GM06990 (cell line): ENCODE data around the gene VSTM2L.

Source experiments
- DNase-seq: peaks from one replicate; pipeline ENCODE4 v3.0.0-alpha.2; 2011; ENCODE audit not compliant: insufficient read length; ENCODE audit errors: extremely low read depth
- H3K27me3 ChIP-seq: replicated peaks from 2 replicates; pipeline ENCODE4 v1.6.0; 2011; ENCODE audit warnings: low read length; ENCODE audit not compliant: control insufficient read depth, insufficient read depth
- H3K36me3 ChIP-seq: 2 replicates; pipeline ENCODE4 v1.5.1; 2011; ENCODE audit warnings: low read length; ENCODE audit not compliant: control insufficient read depth, insufficient read depth
- H3K4me3 ChIP-seq: replicated peaks from 2 replicates; pipeline ENCODE4 v1.5.1; 2011; ENCODE audit warnings: low read depth, mild to moderate bottlenecking, control low read depth, low read length
- TF ChIP-seq, protein P1 (sequence below): IDR thresholded peaks from 2 replicates; pipeline ENCODE4 v1.5.1; 2011; ENCODE audit warnings: low read length, control low read depth, mild to moderate bottlenecking, inconsistent platforms; ENCODE audit not compliant: insufficient read depth, poor library complexity, severe bottlenecking

Gene VSTM2L

DNA sequence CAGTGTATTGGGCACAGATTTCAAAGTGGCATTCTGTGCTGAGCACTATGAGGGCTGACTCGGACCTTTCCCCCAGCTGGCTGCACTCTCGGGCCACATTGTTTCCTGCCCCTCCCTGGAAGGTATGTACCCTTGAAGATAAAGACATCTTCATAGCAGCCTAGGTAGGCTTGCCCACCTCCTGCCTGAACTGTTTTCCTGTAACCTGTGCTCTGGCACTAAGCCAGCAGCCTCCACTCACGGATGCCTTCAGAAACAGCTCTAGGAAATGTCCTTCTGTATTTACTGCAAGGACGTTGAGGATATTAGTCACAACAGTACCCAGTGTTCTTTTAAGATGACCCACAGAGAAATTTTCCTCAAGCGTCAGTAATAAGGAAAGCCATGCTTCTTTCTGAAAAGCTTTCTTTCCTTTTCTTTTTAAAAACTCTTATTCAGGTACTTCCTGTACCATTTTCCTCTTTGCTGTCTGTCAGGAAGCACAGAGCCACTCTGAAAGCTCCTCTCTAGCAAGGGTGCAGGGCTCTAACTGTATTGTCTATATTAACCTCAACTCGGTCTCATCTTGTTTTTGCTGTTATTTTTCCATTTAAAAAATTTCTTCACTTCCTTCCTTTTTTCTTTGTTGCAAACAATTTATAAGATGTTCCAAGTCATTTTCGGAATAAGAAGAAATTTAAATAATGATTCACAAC is 86.8 kb downstream of the VSTM2L start:
- TF ChIP-seq, protein P1, sequence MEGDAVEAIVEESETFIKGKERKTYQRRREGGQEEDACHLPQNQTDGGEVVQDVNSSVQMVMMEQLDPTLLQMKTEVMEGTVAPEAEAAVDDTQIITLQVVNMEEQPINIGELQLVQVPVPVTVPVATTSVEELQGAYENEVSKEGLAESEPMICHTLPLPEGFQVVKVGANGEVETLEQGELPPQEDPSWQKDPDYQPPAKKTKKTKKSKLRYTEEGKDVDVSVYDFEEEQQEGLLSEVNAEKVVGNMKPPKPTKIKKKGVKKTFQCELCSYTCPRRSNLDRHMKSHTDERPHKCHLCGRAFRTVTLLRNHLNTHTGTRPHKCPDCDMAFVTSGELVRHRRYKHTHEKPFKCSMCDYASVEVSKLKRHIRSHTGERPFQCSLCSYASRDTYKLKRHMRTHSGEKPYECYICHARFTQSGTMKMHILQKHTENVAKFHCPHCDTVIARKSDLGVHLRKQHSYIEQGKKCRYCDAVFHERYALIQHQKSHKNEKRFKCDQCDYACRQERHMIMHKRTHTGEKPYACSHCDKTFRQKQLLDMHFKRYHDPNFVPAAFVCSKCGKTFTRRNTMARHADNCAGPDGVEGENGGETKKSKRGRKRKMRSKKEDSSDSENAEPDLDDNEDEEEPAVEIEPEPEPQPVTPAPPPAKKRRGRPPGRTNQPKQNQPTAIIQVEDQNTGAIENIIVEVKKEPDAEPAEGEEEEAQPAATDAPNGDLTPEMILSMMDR: no peak
- no peak for DNase-seq
- H3K36me3 ChIP-seq: peaks cover 10% of the 10 kb centered on the region
- no peaks in the 10 kb centered on the region for H3K27me3 ChIP-seq
- no peak overlapping the region for H3K4me3 ChIP-seq

DNA sequence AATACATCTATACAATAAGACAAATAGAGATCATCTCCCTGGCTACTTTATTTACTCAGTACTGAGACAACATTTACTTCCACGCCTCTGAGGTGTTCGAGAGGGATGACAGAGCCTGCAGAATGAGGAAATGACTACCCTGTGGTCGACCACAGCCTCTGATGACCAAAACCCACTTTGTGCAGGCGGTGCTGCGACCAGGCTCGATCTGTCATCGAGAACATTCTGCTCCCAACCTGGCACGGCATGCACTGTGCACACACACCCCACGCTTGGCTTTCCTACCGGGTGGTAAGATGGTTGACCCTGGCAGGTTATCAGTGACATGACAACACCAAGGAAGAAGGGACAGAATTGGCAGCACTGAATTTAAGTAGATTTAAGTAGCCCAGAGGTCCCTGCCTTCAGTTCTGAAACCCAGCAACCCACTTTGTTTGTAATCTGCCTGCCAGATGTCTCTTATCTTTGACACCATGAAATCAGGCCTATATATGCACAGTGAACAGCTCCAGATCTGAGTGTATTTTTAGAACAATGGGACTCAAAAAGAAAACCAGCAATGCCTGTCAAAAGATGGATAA is 87.7 kb downstream of the VSTM2L start:
- H3K4me3 ChIP-seq: no peak overlapping the region
- TF ChIP-seq, protein P1: no peak
- H3K27me3 ChIP-seq: no peaks in the 10 kb centered on the region
- peak; percentile 82 for DNase-seq
- peaks cover 13% of the 10 kb centered on the region for H3K36me3 ChIP-seq

DNA sequence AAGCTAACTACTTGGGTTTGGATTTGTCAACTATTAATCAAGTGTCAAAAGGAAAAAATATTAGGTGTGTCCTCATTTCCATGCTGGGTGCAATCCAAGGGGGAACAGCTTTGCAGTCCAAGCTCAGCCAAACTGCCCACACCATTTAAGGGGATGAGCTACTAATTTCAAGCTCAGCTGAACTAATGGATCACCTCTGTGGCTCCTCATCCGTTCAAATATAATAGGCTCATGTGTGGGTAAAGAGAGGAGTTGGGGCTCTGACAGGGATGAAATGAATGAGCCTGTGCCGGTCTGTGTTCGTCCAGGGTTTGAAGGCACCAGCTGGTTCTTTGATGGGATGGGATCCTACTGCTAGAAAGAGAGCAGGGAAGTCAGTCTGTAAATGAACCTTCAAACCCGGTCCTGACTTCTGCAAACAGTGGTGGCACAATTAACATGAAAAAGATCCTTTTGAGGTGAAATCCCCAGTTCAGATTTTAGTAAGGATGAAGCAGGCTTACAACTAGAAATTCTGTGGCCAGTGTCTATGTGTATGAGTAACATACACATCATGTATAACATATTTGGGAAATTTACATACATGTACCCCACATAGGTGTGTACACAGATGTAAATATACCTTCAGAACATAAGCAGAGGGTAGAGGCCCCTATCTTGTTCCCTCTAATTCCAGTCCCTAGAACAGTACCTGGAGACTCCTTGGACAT is 88.4 kb downstream of the VSTM2L start:
- H3K36me3 ChIP-seq: peaks cover 14% of the 10 kb centered on the region
- no peak overlapping the region for H3K4me3 ChIP-seq
- no peaks in the 10 kb centered on the region for H3K27me3 ChIP-seq
- DNase-seq: no peak
- TF ChIP-seq, protein P1: no peak

DNA sequence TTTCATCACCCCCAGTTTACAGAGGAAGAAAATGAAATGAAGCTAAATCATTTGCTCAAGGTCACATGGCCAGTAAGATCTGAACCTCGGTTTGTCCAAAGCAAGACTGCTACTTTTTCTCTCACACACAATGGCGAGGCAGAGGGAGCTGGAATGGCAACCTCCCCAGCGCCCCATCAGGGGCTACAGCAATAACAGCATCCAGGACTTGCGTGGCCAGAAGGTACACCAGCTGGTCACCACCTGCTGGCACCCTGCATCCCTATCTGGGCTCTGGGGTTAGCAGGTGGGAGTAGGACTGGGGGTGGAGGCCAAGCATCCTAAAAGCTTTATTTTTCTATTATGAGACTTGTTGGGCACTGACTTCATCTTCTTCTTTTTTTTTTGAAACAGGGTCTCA is 89.0 kb downstream of the VSTM2L start:
- H3K4me3 ChIP-seq: no peak overlapping the region
- H3K27me3 ChIP-seq: no peaks in the 10 kb centered on the region
- H3K36me3 ChIP-seq: peaks cover 16% of the 10 kb centered on the region
- TF ChIP-seq, protein P1: no peak
- DNase-seq: no peak

DNA sequence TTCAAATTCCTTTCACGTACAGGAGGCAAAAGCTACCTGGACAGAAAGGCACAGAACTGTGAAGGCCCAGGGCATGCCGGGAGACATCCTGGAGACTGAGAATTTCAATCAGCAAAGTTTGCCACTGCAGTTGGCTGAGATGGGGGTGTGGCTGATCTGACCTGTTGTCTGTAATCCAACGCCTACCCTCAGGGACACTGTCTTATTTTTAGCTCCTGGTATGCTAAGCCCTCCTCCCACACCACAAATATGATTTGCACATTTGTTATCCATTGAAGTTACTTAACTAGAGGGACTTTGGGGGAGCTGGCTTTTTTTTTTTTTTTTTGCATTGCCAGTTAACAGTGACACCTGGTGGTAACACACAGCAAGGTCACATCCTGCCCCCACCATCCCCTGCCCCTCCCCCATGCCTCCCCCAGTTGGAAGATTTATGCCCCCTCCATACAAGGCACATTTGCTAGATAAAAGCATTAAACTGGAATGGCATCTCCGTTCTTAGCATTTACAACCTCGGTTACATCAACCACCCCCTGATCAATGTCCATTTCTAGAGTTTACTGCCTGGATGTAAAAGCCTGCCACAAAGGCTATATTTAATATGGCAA is 90.0 kb downstream of the VSTM2L start:
- no peaks in the 10 kb centered on the region for H3K27me3 ChIP-seq
- TF ChIP-seq, protein P1: peak; percentile 65
- H3K4me3 ChIP-seq: no peak overlapping the region
- DNase-seq: no peak
- H3K36me3 ChIP-seq: peaks cover 17% of the 10 kb centered on the region
